NCI-H524 (cell line): ENCODE measurements around the gene SCG2.
"Not testable (repeated sequence)": the region's sequence is repeated elsewhere in the genome, so short reads cannot be mapped to it uniquely, and the experiment has no call there.

Source experiments
- DNase-seq, 2 experiments: peaks; one replicate each; lab custom pipeline; 2025; lab: John Stamatoyannopoulos, UW

Gene SCG2

GRCh38 chr2:223613017-223613950, 11.1 kb upstream of the SCG2 start:
- peak in 1 of 2 experiments; percentile 2 for DNase-seq

- no peak for DNase-seq
Observed at GRCh38 chr2:223612501-223612900, 10.3 kb upstream of the SCG2 start.

- no peak for DNase-seq
Observed at GRCh38 chr2:223611061-223611460, 8.9 kb upstream of the SCG2 start.

- peak; percentile 17 to 63 for DNase-seq
Observed at GRCh38 chr2:223607476-223607875, 5.3 kb upstream of the SCG2 start.

GRCh38 chr2:223606946-223607345, 4.8 kb upstream of the SCG2 start:
- no peak for DNase-seq

- no peak for DNase-seq
Observed at GRCh38 chr2:223604231-223604630, 2.1 kb upstream of the SCG2 start.

GRCh38 chr2:223602972-223603371, 811 bp upstream of the SCG2 start:
- DNase-seq: no peak

- no peak for DNase-seq
Observed at GRCh38 chr2:223601018-223601417, 1.1 kb downstream of the SCG2 start.

- no peak for DNase-seq
Observed at GRCh38 chr2:223599640-223600380, 2.4 kb downstream of the SCG2 start.

- no peak for DNase-seq
Observed at GRCh38 chr2:223598994-223599639, 3.0 kb downstream of the SCG2 start.

GRCh38 chr2:223597076-223597475, 5.1 kb downstream of the SCG2 start:
- DNase-seq: no peak

GRCh38 chr2:223596208-223596607, 6.0 kb downstream of the SCG2 start:
- DNase-seq: no peak

GRCh38 chr2:223594831-223595230, 7.3 kb downstream of the SCG2 start:
- DNase-seq: no peak

GRCh38 chr2:223594259-223594658, 7.9 kb downstream of the SCG2 start:
- DNase-seq: no peak

GRCh38 chr2:223592689-223593088, 9.5 kb downstream of the SCG2 start:
- not testable (repeated sequence) for DNase-seq

GRCh38 chr2:223591596-223591995, 10.6 kb downstream of the SCG2 start:
- no peak for DNase-seq

GRCh38 chr2:223590964-223591363, 11.2 kb downstream of the SCG2 start:
- no peak for DNase-seq

GRCh38 chr2:223589901-223590300, 12.3 kb downstream of the SCG2 start:
- DNase-seq: no peak

GRCh38 chr2:223588251-223588650, 13.9 kb downstream of the SCG2 start:
- no peak for DNase-seq

GRCh38 chr2:223587301-223587700, 14.9 kb downstream of the SCG2 start:
- DNase-seq: no peak

GRCh38 chr2:223586261-223586660, 15.9 kb downstream of the SCG2 start:
- peak; percentile 39 to 45 for DNase-seq

- peak; percentile 15 to 67 for DNase-seq
Observed at GRCh38 chr2:223585666-223586065, 16.5 kb downstream of the SCG2 start.

GRCh38 chr2:223582001-223582400, 20.2 kb downstream of the SCG2 start:
- DNase-seq: peak in 1 of 2 experiments; percentile 19
